ENCODE results near the gene CENPT.
"Not testable (repeated sequence)": the region's sequence is repeated elsewhere in the genome, so short reads cannot be mapped to it uniquely, and the experiment has no call there.

Gene CENPT

GRCh38 chr16:67869653-67870052, 22.2 kb upstream of the CENPT start:
- H3K36me3 ChIP-seq (ENCODE audit: insufficient read depth, low read length): peaks cover 12% of the 10 kb centered on the region

DNA sequence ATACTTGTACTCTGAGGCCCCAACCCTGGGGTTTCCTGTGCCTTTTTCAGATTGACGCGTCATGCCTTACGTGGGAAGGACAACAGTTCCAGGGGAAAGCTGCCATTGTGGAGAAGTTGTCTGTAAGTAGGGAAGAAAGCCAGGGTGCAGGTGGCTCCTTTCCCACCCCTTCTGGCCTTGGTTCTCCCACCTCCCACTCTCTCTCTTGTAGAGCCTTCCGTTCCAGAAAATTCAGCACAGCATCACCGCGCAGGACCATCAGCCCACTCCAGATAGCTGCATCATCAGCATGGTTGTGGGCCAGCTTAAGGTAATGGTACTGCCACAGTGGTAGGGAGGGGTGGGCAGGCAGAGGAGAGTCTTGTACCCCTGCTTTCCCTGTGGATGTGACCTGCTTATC, 20.8 kb upstream of the CENPT start:
- Histone ChIP-seq H3K4me1 (ENCODE audit: insufficient read depth, low read length) (no peaks in the 10 kb centered on the region; the same call in 1 of the 2 replicates), H3K36me3 (ENCODE audit: insufficient read depth, low read length) (peaks cover 12% of the 10 kb centered on the region), H3K9ac (ENCODE audit: low read depth, low read length) (no peak overlapping the region), H3K9me3 (ENCODE audit: control insufficient read depth, insufficient read depth, low read length) (no peaks in the 10 kb centered on the region)

More at GRCh38 chr16:67869653-67870052, 22.2 kb upstream of the CENPT start:
- Histone ChIP-seq H3K4me1 (ENCODE audit: insufficient read depth, low read length) (no peaks in the 10 kb centered on the region; the same call in 1 of the 2 replicates), H3K9me3 (ENCODE audit: control insufficient read depth, insufficient read depth, low read length) (no peaks in the 10 kb centered on the region), H3K9ac (ENCODE audit: low read depth, low read length) (no peak overlapping the region)

- H3K9me3 ChIP-seq (ENCODE audit: control insufficient read depth, insufficient read depth, low read length): no peaks in the 10 kb centered on the region
- H3K9ac ChIP-seq (ENCODE audit: low read depth, low read length): no peak overlapping the region
- no peaks in the 10 kb centered on the region; the same call in 1 of the 2 replicates for H3K4me1 ChIP-seq (ENCODE audit: insufficient read depth, low read length)
- peaks cover 16% of the 10 kb centered on the region for H3K36me3 ChIP-seq (ENCODE audit: insufficient read depth, low read length)
Measured at GRCh38 chr16:67865318-67865717, 17.8 kb upstream of the CENPT start.

DNA sequence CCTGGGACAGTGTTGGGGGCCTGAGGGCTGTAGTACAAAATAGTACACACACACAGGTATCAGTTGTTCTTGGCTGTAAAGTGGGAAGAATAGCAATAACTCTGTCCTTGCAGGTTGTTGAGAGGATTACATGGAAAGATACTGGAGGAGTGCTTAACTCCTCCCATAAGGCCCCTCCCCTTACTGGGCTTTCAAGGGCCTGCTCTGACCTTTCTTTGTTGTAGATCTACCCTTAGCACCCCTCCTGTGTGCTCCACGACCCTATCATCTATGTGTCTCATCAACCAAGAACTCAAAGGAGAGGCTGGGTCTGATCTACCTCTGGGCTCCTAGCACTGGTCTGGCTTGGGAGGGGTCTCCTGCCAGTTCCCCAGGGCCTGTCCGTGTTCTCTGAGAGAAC, 17.1 kb upstream of the CENPT start:
- Histone ChIP-seq H3K9me3 (ENCODE audit: control insufficient read depth, insufficient read depth, low read length) (no peaks in the 10 kb centered on the region), H3K4me1 (ENCODE audit: insufficient read depth, low read length) (no peaks in the 10 kb centered on the region; the same call in 1 of the 2 replicates), H3K9ac (ENCODE audit: low read depth, low read length) (no peak overlapping the region), H3K36me3 (ENCODE audit: insufficient read depth, low read length) (peaks cover 16% of the 10 kb centered on the region)

DNA sequence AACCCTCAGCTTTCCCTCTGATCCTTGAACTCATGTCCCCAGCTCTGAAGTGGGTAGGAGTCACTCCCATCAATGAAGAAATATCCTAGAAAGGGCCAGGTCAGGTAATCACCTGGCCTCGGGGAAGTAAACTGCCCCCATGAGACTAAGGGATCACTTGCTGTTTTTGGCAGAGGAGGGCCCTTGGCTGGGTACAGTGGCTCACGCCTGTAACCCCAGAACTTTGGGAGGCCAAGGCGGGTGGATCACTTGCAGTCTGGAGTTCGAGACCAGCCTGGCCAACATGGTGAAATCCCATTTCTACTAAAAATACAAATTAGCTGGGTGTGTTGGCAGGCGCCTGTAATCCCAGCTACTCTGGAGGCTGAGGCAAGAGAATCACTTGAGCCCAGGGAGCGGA, 16.6 kb upstream of the CENPT start:
- H3K9ac ChIP-seq (ENCODE audit: low read depth, low read length); H3K9me3 ChIP-seq (ENCODE audit: control insufficient read depth, insufficient read depth, low read length); H3K4me1 ChIP-seq (ENCODE audit: insufficient read depth, low read length): not testable (repeated sequence)
- peaks cover 16% of the 10 kb centered on the region for H3K36me3 ChIP-seq (ENCODE audit: insufficient read depth, low read length)

DNA sequence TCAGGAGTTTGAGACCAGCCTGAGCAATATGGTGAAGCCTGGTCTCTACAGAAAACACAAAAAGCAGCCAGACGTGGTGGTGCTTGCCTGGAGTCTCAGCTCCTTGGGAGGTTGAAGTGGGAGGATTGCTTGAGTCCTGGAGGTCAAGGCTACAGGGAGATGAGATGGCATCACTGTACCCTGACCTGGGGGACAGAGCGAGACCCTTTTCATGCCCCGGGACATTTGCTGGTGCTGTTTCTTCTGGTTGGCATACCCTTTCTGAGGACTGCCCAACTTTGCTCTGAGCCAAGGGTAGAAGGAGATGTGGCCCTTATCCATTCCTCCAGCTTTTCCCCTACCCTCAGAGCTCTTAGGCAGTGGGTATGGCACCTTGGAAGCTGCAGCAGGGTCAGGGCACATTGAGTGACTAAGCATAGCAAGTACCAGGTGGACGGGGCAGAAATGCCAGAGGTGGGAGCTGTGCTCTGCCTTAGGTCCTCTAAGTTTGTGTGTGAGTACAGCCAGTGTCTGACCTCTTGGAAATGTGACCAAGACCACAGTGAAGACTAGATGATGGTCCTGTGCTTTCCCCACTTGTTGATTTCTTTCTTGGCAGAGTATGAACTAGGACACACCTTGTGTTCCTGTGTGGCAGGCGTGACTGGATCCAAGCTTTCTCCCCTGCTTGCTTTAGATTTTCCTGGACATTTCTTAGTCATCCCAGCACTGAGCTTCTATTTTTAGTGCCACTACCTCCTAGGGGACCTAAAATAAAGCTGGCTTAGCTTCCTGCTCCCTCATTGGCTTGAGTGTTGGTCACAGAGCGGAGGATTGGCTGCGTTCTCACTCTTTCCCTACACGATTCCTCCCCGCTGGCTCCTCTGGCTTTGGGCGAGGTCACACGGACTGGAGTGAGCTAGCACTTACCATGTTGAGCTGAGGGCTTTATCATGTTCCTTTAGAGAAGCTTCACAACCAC, 15.4 kb upstream of the CENPT start:
- no peaks in the 10 kb centered on the region; the same call in 1 of the 2 replicates for H3K4me1 ChIP-seq (ENCODE audit: insufficient read depth, low read length)
- H3K9ac ChIP-seq (ENCODE audit: low read depth, low read length): no peak overlapping the region
- H3K9me3 ChIP-seq (ENCODE audit: control insufficient read depth, insufficient read depth, low read length): no peaks in the 10 kb centered on the region
- H3K36me3 ChIP-seq (ENCODE audit: insufficient read depth, low read length): peaks cover 11% of the 10 kb centered on the region

DNA sequence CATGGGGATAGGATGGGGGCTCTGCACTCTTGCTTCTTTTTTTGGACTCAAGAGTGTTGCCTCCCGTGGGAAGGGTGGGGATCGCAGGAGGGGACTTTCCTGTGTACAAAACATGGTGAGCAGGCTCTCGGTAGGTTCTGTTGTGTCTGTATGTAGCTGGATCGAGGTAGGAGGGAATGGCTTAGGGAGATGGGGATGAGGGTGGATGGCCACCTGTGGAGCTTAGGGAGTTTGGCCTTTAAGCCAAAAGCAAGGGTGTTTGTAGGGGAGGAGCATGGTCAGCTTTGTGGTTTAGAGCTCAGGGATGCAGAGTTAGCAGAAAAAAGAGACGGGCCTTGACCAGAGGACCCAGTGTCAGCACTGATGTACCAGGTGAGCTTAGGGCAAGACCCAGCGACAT, 14.4 kb upstream of the CENPT start:
- H3K4me1 ChIP-seq (ENCODE audit: insufficient read depth, low read length): peaks cover 6% of the 10 kb centered on the region; the same call in 1 of the 2 replicates
- peaks cover 4% of the 10 kb centered on the region; the same call in 1 of the 2 replicates for H3K36me3 ChIP-seq (ENCODE audit: insufficient read depth, low read length)
- no peaks in the 10 kb centered on the region for H3K9me3 ChIP-seq (ENCODE audit: control insufficient read depth, insufficient read depth, low read length)
- no peak overlapping the region for H3K9ac ChIP-seq (ENCODE audit: low read depth, low read length)

DNA sequence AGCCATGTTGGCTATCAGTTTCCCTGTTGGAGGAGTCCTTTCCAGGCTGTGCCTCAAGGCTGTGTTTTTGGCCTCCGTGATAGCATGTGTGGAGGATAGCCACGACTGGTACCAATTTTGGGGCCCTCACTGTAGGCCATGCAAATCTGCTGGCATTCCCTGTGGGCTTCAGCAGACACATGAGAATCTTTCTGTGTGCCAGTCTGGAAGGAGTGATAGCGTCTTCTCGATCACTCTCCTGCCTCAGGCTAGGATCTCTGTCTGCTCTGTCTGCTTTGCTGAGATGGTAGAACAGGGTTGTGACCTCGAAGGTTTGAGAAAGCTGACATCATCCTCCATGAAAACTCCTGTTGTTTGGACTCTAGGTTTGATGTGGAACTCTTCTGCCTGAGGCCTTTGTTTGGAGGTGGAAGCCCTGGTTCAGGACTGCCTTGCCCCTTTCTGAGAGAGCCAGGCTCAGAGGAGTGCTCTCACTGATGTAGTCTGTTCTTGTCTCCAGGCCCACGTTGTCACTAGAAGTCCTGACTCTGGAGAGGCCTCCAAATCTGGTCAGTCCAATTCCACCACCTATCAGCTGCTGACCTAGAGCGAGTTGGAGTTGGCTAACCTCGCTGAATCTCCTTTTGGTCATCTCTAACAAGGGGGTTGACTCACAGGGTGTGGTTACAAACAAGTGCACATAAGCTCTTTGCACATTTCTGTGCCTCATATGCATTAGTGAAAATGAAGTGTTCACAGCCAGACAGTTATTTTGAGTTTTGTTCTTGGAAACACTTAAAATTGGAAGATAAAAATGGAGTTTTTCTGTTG, 13.3 kb upstream of the CENPT start:
- Histone ChIP-seq H3K36me3 (ENCODE audit: insufficient read depth, low read length) (peaks cover 4% of the 10 kb centered on the region; the same call in 1 of the 2 replicates), H3K4me1 (ENCODE audit: insufficient read depth, low read length) (peaks cover 6% of the 10 kb centered on the region; the same call in 1 of the 2 replicates), H3K9me3 (ENCODE audit: control insufficient read depth, insufficient read depth, low read length) (no peaks in the 10 kb centered on the region), H3K9ac (ENCODE audit: low read depth, low read length) (no peak overlapping the region)

- Histone ChIP-seq H3K36me3 (ENCODE audit: insufficient read depth, low read length) (peaks cover 4% of the 10 kb centered on the region; the same call in 1 of the 2 replicates), H3K4me1 (ENCODE audit: insufficient read depth, low read length) (peaks cover 6% of the 10 kb centered on the region; the same call in 1 of the 2 replicates), H3K9me3 (ENCODE audit: control insufficient read depth, insufficient read depth, low read length) (no peaks in the 10 kb centered on the region), H3K9ac (ENCODE audit: low read depth, low read length) (no peak overlapping the region)
Measured at GRCh38 chr16:67858500-67858899, 11.0 kb upstream of the CENPT start.

- Histone ChIP-seq H3K9ac (ENCODE audit: low read depth, low read length) (no peak overlapping the region), H3K9me3 (ENCODE audit: control insufficient read depth, insufficient read depth, low read length) (no peaks in the 10 kb centered on the region), H3K4me1 (ENCODE audit: insufficient read depth, low read length) (peaks cover 6% of the 10 kb centered on the region; the same call in 1 of the 2 replicates), H3K36me3 (ENCODE audit: insufficient read depth, low read length) (peaks cover 4% of the 10 kb centered on the region; the same call in 1 of the 2 replicates)
Measured at GRCh38 chr16:67857547-67858233, 10.2 kb upstream of the CENPT start.

GRCh38 chr16:67856927-67857546, 9.5 kb upstream of the CENPT start:
- H3K36me3 ChIP-seq (ENCODE audit: insufficient read depth, low read length): peaks cover 4% of the 10 kb centered on the region; the same call in 1 of the 2 replicates
- no peaks in the 10 kb centered on the region for H3K9me3 ChIP-seq (ENCODE audit: control insufficient read depth, insufficient read depth, low read length)
- no peak overlapping the region for H3K9ac ChIP-seq (ENCODE audit: low read depth, low read length)
- H3K4me1 ChIP-seq (ENCODE audit: insufficient read depth, low read length): peaks cover 6% of the 10 kb centered on the region; the same call in 1 of the 2 replicates

DNA sequence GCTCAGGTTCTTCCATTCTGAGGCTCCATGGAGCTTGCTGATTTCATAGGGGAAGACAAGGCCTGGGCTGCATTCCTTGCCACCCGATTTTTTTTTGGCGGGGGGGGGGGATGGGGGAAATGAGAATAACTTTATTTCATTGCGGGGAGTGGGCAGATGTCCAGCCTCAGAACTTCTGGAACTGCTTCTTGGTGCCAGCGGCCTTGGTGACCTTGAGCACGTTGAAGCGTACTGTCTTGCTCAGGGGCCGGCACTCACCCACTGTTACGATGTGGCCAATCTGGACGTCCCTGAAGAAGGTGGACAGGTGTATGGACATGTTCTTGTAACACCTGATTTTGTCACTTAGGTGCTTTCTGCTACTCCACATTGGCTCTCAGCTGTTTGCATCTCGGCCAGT, 8.3 kb upstream of the CENPT start:
- Histone ChIP-seq H3K4me1 (ENCODE audit: insufficient read depth, low read length) (peaks cover 6% of the 10 kb centered on the region; the same call in 1 of the 2 replicates), H3K9ac (ENCODE audit: low read depth, low read length) (no peak overlapping the region), H3K9me3 (ENCODE audit: control insufficient read depth, insufficient read depth, low read length) (no peaks in the 10 kb centered on the region), H3K36me3 (ENCODE audit: insufficient read depth, low read length) (peaks cover 2% of the 10 kb centered on the region; the same call in 1 of the 2 replicates)

DNA sequence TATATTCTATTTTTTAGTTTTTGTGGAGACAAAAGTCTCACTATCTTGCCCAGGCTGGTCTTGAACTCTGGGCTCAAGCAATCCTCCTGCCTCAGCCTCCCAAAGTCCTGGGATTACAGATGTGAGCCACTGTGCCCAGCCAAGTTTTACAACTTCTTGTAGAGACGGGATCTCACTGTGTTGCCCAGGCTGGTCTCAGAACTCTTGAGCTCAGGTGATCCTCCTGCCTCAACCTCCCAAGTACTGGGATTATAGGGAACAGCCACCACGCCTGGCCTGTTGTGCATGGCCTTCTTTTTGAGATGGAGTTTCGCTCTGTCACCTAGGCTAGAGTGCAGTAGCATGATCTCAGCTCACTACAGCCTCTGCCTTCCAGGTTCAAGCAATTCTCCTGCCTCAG, 6.2 kb upstream of the CENPT start:
- Histone ChIP-seq H3K4me1 (ENCODE audit: insufficient read depth, low read length) (peaks cover 6% of the 10 kb centered on the region; the same call in 1 of the 2 replicates), H3K9me3 (ENCODE audit: control insufficient read depth, insufficient read depth, low read length) (no peaks in the 10 kb centered on the region), H3K9ac (ENCODE audit: low read depth, low read length) (no peak overlapping the region), H3K36me3 (ENCODE audit: insufficient read depth, low read length) (0 out of 2 replicates have a peak, but pooled peaks cover 4% of the 10 kb centered on the region)
